GM19099 (cell line): Measurements from ENCODE around the gene GRK5.

Experiments
- POLR2A ChIP-seq: IDR thresholded peaks from 3 replicates; pipeline ENCODE4 v1.6.1; 2011; ENCODE audit warnings: low read depth; ENCODE audit not compliant: insufficient read length; ENCODE audit errors: extremely low read depth

The GRK5 gene

GRCh38 chr10:119386666-119387065 is 179.3 kb downstream of the GRK5 start:
- no peak for TF ChIP-seq POLR2A

GRCh38 chr10:119388849-119389345 is 181.5 kb downstream of the GRK5 start:
- no peak for TF ChIP-seq POLR2A

DNA sequence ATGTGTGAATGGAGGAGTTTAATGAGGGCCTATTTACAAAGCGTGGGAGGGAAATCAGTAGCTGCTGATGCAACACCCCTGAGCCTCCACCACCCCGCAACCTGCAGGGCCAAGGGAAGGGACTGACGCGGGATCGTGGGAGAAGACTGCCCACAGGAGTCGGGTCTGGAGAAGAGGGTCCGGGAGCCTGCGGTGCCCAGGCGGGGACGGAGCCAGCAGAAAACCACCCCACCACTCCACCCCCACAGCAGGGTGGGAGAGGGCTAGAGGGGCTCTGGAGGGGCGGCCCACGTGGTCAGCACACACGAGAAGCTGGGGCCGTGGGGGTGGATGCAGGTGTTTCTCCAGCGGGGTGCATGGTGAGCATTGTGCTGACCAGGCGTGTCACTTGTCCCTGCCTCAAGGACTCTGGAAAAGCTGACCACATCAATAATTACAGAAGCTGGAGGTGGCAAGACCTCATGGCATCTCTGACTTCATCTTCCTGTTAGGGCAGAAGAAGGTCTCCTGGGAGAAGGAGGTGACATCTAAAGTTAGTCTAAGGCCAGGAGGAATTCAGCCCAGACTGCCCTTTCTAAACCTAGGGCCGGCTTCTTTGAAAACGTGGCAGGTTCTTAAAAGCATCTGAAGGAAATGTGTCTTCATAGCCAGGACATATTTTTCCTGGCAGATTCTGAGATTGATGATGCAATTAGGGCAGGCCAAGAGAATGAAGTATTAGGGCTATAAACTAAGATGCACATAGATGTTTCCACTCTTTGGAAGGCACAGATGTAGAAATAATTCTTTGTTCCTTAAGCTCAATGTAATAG is 184.3 kb downstream of the GRK5 start:
- no peak for TF ChIP-seq POLR2A

GRCh38 chr10:119393019-119393418 is 185.6 kb downstream of the GRK5 start:
- TF ChIP-seq POLR2A = no peak

DNA sequence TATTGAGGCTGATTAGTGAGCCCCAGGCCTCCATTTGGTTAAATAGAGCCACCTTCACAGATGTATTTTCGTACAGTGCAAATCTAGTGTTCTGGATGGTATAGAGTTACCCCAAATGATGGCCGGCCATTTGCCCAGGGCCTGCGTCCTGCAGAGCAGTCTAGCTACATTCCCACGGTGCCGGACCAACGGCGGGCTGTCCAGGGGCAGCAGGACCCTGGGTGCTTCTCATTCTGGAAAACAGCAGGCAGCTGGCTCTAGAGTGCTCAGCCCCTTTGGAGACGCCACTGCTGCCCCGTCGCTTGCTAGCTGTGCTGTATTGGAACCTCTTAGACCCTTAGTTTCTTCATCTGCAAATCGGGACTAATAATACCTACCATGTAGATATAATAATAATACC is 186.1 kb downstream of the GRK5 start:
- TF ChIP-seq POLR2A = no peak

DNA sequence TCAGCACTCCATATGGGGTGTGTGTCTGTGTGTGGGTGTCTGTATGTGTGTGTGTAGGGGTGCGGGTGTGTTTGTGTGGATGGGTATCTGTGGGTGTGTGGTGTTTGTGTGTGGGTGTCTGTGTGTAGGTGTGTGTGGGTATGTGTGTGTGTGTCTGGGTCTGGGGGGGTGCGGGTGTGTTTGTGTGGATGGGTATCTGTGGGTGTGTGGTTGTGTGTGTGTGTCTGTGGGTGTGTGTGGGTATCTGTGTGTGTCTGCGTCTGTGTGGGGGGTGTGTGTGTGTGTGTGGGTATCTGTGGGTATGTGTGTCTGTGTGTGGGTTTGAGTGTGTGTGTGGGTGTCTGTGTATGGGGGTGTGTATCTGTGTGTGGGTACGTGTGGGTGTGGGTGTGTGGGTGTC is 186.5 kb downstream of the GRK5 start:
- no peak for TF ChIP-seq POLR2A

DNA sequence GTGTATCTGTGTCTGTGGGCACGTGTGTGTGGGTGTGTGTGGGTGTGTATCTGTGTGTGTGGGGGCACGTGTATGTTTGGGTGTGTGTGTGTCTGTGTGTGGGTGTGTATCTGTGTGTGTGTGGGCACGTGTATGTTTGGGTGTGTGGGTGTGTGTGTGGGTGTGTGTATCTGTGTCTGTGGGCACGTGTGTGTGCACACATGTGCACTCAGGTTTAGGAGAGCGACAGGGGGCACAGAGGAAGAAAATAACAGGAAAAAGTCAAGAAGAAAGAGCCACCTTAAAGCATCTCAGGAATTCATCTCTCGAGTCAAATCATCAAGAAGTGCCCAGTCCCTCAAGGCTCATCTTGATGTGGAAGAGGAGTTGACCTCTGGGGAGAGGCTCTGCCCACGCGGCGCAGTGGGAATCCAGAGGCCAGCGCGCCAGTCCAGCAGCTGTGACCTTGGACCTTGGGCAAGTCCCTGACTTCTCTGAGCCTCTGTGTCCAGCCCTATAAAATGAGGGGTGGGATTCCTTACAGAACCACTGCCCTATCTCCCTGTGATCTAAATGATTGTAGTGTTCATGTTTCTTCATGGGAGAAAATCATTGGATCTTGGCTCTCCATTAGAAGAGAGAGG is 187.4 kb downstream of the GRK5 start:
- no peak for TF ChIP-seq POLR2A

DNA sequence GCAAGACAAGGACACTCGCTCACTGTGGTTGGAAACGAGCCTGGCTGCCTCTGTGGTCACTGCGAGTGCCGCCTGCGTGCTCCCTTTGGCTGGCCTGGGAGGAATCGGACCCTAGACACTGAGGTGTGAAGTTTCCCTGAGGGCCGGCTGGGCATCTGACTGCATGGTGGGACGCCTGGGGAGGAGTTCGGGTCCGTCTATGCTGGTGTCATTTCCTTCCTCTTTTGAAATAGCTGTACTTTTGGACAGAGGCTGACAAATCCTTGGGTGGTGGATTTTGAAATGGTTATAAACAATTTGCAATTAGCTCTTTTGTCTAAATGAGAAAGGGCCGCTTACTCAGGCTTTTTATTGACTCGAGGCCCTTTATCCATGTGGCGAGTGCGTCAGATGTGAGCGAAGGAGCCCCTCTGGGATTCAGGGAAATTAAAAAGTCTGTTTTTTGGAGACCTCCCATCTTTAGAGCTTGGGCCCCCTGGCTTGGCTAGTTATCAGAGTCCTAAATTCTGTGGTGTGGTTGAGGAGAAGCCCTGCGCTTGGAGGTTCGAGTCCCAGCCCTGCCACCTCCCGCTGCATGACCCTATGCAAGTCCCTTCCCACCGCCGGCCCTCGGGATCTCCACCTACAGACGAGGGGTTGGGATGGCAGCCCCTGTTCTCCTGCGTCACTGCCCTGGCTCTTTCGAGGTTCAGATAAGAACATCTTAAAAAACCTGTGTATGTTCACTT is 188.1 kb downstream of the GRK5 start:
- no peak for TF ChIP-seq POLR2A

DNA sequence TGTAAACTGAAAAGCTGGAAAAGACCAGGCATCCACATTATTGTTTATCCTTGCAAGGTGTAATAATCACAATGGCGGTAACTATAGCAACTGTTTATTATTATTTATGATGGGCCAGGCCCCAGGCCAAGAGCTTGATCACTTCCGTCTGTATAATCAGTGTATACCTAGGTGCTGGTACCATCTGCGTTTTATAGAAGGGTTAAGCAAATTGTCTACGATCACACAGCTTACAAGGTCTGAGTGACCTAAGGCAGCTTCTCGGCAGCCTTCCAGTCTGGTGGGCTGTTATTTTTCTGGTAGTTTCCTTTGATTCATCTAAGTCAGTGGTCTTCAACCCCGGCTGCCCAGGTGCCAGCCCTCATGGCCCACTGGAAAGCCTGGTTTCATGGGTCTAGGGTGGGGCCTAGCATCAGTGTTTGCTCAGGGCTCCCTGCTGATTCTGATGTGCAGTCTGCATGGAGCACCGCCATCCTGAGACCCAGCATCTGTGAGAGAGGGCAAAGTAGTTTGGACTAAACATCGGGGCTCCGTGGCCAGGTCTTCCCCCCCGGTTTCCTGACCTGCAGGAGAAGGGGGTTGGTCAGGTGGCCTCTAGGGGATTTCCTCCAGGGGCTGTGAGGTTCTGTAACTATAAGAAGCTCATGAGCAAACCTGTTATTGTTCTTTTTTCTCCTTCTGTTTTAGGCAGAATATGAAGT is 188.8 kb downstream of the GRK5 start:
- no peak for TF ChIP-seq POLR2A

GRCh38 chr10:119396709-119397071 is 189.3 kb downstream of the GRK5 start:
- TF ChIP-seq POLR2A = no peak

GRCh38 chr10:119397416-119397815 is 190.0 kb downstream of the GRK5 start:
- no peak for TF ChIP-seq POLR2A

- TF ChIP-seq POLR2A = no peak
Measured at GRCh38 chr10:119398996-119399395, 191.6 kb downstream of the GRK5 start.

DNA sequence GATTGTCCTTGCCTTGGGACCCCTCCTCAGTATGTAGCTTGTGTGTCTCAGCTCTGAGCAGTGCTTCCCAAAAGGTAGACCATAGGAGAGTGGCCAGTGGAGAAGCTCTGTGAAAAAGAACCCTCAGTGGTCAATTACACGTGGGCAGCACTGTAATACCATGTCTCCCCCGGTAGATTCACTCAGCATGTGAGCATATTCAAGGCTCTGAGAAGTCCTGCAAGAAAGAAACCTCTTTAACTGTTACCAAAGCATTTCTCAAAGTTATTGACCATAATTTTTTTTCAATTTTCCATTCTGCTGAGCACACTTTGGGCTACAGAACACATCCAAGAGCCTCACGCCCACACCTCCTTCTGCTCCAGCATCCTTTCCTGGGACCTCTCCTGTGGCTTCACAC is 192.1 kb downstream of the GRK5 start:
- no peak for TF ChIP-seq POLR2A

DNA sequence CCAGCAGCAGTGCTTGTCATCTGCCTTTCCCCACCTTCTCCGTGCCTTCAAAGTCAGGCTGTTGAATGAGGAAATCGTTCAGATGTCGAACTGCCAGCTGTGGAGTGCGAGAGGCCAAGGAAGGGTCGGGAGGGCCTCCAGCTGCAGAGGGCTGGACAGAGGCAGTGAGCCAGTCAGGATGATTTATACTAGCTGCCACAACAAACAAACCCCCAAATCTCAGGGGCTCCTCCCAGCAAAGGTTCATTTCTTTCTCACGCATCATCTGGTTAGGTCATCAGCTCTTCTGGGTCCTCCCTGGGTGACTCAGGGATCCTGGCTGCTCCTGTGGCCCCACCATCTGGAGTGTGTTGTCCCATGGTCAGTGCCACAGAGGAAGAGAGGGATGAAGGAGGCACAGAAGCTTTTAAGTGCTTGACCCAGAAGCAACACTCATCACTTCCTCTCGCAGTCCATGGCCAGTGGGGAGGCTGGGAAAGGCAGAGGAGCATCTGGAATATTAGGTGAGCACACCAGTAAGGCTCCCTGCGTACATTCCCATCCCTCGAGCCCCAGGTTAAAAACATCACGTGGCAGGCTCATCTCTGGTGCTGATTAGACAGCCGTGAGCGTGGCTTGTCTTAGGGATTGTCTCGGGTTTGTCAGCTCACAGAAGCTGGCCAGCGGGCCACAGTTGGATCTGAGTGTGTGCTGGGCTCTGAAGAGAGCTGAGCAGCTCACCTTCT is 194.5 kb downstream of the GRK5 start:
- TF ChIP-seq POLR2A = no peak
